CD8-positive, alpha-beta memory T cell (primary cell): Measurements from ENCODE around the gene PXK. TPM values are rescaled to one million over a fixed set of nuclear protein-coding genes. Genes with fewer than 3 reads are reported as not detected.

Source experiments
- CTCF ChIA-PET: fragments of 350-600 bp; sonication (Branson Sonifier 250); formaldehyde crosslinking; loops from one replicate; lab custom pipeline; 2021; ENCODE audit warnings: antibody characterized with exemption; lab: Charles Lee
- POLR2A ChIA-PET: fragments of 350-600 bp; sonication (Branson Sonifier 250); formaldehyde crosslinking; loops from one replicate; lab custom pipeline; 2021; ENCODE audit warnings: antibody characterized with exemption; lab: Charles Lee
- DNase-seq, 5 donors: peaks; one replicate each; pipeline versions ENCODE4 v3.0.0 to v3.0.0-alpha.2; 2020 to 2022; ENCODE audit warnings: mixed read lengths in 1 of 5
- H3K27ac ChIP-seq: one replicate; pipeline ENCODE4 v1.7.0; 2013; ENCODE audit warnings: low read depth, mild to moderate bottlenecking, low read length, moderate library complexity
- H3K27me3 ChIP-seq: 2 replicates; pipeline ENCODE4 v1.7.0; 2013; ENCODE audit warnings: low read length, mild to moderate bottlenecking; ENCODE audit not compliant: insufficient read depth, poor library complexity, severe bottlenecking
- H3K36me3 ChIP-seq: 2 replicates; pipeline ENCODE4 v1.7.0; 2013; ENCODE audit warnings: mild to moderate bottlenecking, low read length, moderate library complexity; ENCODE audit not compliant: insufficient read depth
- H3K4me1 ChIP-seq: 2 replicates; pipeline ENCODE4 v1.7.0; 2013; ENCODE audit warnings: mild to moderate bottlenecking, low read length, moderate library complexity; ENCODE audit not compliant: insufficient read depth
- H3K4me3 ChIP-seq: 2 replicates; pipeline ENCODE4 v1.7.0; 2013; ENCODE audit warnings: mild to moderate bottlenecking, low read length
- H3K9me3 ChIP-seq: 2 replicates; pipeline ENCODE4 v1.7.0; 2013; ENCODE audit warnings: mild to moderate bottlenecking, low read length
- H3K27ac Mint-ChIP-seq, 8 donors: one replicate each; pipeline ENCODE4 v1.8.0; 2020 to 2021; ENCODE audit warnings: mixed read lengths in 8 of 8, mild to moderate bottlenecking in 6 of 8, inconsistent platforms in 3 of 8, moderate library complexity in 3 of 8
- H3K27me3 Mint-ChIP-seq, 2 donors: one replicate each; pipeline ENCODE4 v1.8.0; 2020 to 2021; ENCODE audit warnings: mixed read lengths in 2 of 2, mild to moderate bottlenecking in 1 of 2, moderate library complexity in 1 of 2
- H3K36me3 Mint-ChIP-seq, 3 donors: one replicate each; pipeline ENCODE4 v1.8.0; 2020 to 2021; ENCODE audit warnings: mixed read lengths in 3 of 3, inconsistent platforms in 1 of 3, mild to moderate bottlenecking in 1 of 3
- H3K4me1 Mint-ChIP-seq, 3 donors: one replicate each; pipeline ENCODE4 v1.8.0; 2020 to 2021; ENCODE audit warnings: mixed read lengths in 3 of 3, inconsistent platforms in 1 of 3, mild to moderate bottlenecking in 1 of 3
- H3K4me3 Mint-ChIP-seq, 7 donors: one replicate each; pipeline ENCODE4 v1.8.0; 2020 to 2021; ENCODE audit warnings: mixed read lengths in 7 of 7, mild to moderate bottlenecking in 6 of 7, moderate library complexity in 4 of 7, inconsistent platforms in 2 of 7
- H3K9me3 Mint-ChIP-seq, 5 donors: one replicate each; pipeline ENCODE4 v1.8.0; 2020 to 2022; ENCODE audit warnings: mixed read lengths in 5 of 5, mild to moderate bottlenecking in 3 of 5, moderate library complexity in 2 of 5, inconsistent platforms in 1 of 5
- polyA plus RNA-seq: library from polyadenylated mRNA; unstranded; fragments of 300-500 nt; fragmentation: Illumina TruSeq; gene quantifications from one replicate; pipeline ENCODE4 v1.2.3, GENCODE V29; 2021
- total RNA-seq, 2 experiments: library from RNA; stranded (reverse); gene quantifications; one replicate each; pipeline ENCODE4 v1.2.3, GENCODE V29; 2021

Gene PXK
- total and polyA plus RNA-seq, 3 experiments from 2014 or later: 24.8 to 27.8 (median 27.2) TPM

- Histone ChIP-seq H3K27me3 (no peaks in the 10 kb centered on the region), H3K9me3 (no peaks in the 10 kb centered on the region), H3K27ac (no peak overlapping the region), H3K4me1 (no peaks in the 10 kb centered on the region), H3K4me3 (no peak overlapping the region), H3K36me3 (peaks cover 43% of the 10 kb centered on the region)
- Mint-ChIP-seq H3K4me1 (peaks cover 0 to 4% (median 0%) of the 10 kb centered on the region in 3 donors), H3K27ac (peak overlapping the region in 2 of 8 donors; percentile 30 to 52), H3K9me3 (no peaks in the 10 kb centered on the region), H3K4me3 (no peak overlapping the region), H3K27me3 (no peaks in the 10 kb centered on the region), H3K36me3 (peaks cover 0 to 75% (median 15%) of the 10 kb centered on the region in 3 donors)
- no peak for DNase-seq
- ChIA-PET POLR2A (no interaction called here), CTCF (interaction anchor here (1.2 kb wide), 1 partner anchor 10 kb away, joined by 5 read pairs; no protein-coding TSS in a partner anchor)
These were observed 93.1 kb downstream of the PXK start for GRCh38 chr3:58425782-58426181.

- ChIA-PET CTCF (interaction anchor here (1.5 kb wide), 1 partner anchor 122 kb away, joined by 3 read pairs; the partner anchor contains the start of genes HTD2 and RPP14), POLR2A (no interaction called here)
- Histone ChIP-seq H3K9me3 (no peaks in the 10 kb centered on the region), H3K36me3 (peaks cover 53% of the 10 kb centered on the region), H3K4me1 (peaks cover 8% of the 10 kb centered on the region), H3K27me3 (no peaks in the 10 kb centered on the region), H3K4me3 (no peak overlapping the region), H3K27ac (no peak overlapping the region)
- DNase-seq: no peak
- Mint-ChIP-seq H3K4me3 (no peak overlapping the region), H3K36me3 (peaks cover 0 to 82% (median 16%) of the 10 kb centered on the region in 3 donors), H3K27ac (peak overlapping the region in 1 of 8 donors; percentile 91), H3K9me3 (no peaks in the 10 kb centered on the region), H3K4me1 (peaks cover 10 to 14% (median 13%) of the 10 kb centered on the region in 3 donors), H3K27me3 (no peaks in the 10 kb centered on the region)
These were observed 95.1 kb downstream of the PXK start for GRCh38 chr3:58427661-58428361.

GRCh38 chr3:58429657-58430056, 97.0 kb downstream of the PXK start:
- POLR2A ChIA-PET: no interaction called here
- Mint-ChIP-seq H3K27me3 (no peaks in the 10 kb centered on the region), H3K4me1 (peaks cover 19 to 29% (median 24%) of the 10 kb centered on the region in 3 donors), H3K4me3 (no peak overlapping the region), H3K9me3 (no peaks in the 10 kb centered on the region), H3K27ac (no peak overlapping the region), H3K36me3 (peaks cover 0 to 72% (median 14%) of the 10 kb centered on the region in 3 donors)
- Histone ChIP-seq H3K4me1 (peaks cover 20% of the 10 kb centered on the region), H3K4me3 (no peak overlapping the region), H3K27me3 (no peaks in the 10 kb centered on the region), H3K36me3 (peaks cover 53% of the 10 kb centered on the region), H3K27ac (no peak overlapping the region), H3K9me3 (no peaks in the 10 kb centered on the region)
- CTCF ChIA-PET: interaction anchor here (0.8 to 2.1 kb wide), 4 partner anchors 10 to 109 kb away, joined by 3 to 5 read pairs (median 4); no protein-coding TSS in a partner anchor
- DNase-seq: no peak

- DNase-seq: no peak
- H3K4me3 Mint-ChIP-seq: peak overlapping the region; percentile 91 to 98 (median 93)
- H3K4me1 Mint-ChIP-seq: peaks cover 17 to 33% (median 26%) of the 10 kb centered on the region in 3 donors
- ChIA-PET CTCF (interaction anchor here (0.6 to 2.7 kb wide), 5 partner anchors 10 to 126 kb away, joined by 3 to 11 read pairs (median 5); partner anchors contain the start of genes HTD2, KCTD6 and RPP14), POLR2A (interaction anchor here (1.1 to 1.2 kb wide), 3 partner anchors 12 to 127 kb away, joined by 4 to 12 read pairs (median 4); partner anchors contain the start of genes HTD2 and RPP14)
- peak overlapping the region; percentile 92 to 98 (median 94) for H3K27ac Mint-ChIP-seq
- H3K27me3 Mint-ChIP-seq: peaks cover 0 to 2% of the 10 kb centered on the region in 2 donors
- Histone ChIP-seq H3K27me3 (no peaks in the 10 kb centered on the region), H3K4me1 (peaks cover 20% of the 10 kb centered on the region), H3K9me3 (no peaks in the 10 kb centered on the region), H3K27ac (peak overlapping the region; percentile 82), H3K4me3 (peak overlapping the region; percentile 80), H3K36me3 (peaks cover 37% of the 10 kb centered on the region)
- no peaks in the 10 kb centered on the region for H3K9me3 Mint-ChIP-seq
- peaks cover 0 to 46% (median 6%) of the 10 kb centered on the region in 3 donors for H3K36me3 Mint-ChIP-seq
These were observed 100.2 kb downstream of the PXK start for GRCh38 chr3:58432905-58433304.

- DNase-seq: peak; percentile 83 to 92 (median 88)
- peaks cover 15 to 33% (median 26%) of the 10 kb centered on the region in 3 donors for H3K4me1 Mint-ChIP-seq
- peaks cover 0 to 40% (median 5%) of the 10 kb centered on the region in 3 donors for H3K36me3 Mint-ChIP-seq
These were observed 100.9 kb downstream of the PXK start, which contains the start of gene PDHB for GRCh38 chr3:58433400-58434167. PDHB (minus strand) TSS chr3:58433832; CDS start chr3:58433809, 23 bp downstream.

GRCh38 chr3:58434168-58434504, 101.4 kb downstream of the PXK start:
- Histone ChIP-seq H3K27me3 (no peaks in the 10 kb centered on the region), H3K9me3 (no peaks in the 10 kb centered on the region), H3K36me3 (peaks cover 27% of the 10 kb centered on the region), H3K4me3 (peak overlapping the region; percentile 56), H3K4me1 (peaks cover 20% of the 10 kb centered on the region), H3K27ac (peak overlapping the region; percentile 25)
- DNase-seq: no peak
- CTCF ChIA-PET: interaction anchor here (0.6 to 2.7 kb wide), 8 partner anchors 22 to 127 kb away, joined by 3 to 11 read pairs (median 4); partner anchors contain the start of genes HTD2, KCTD6 and RPP14
- Mint-ChIP-seq H3K4me1 (peaks cover 15 to 33% (median 26%) of the 10 kb centered on the region in 3 donors), H3K27me3 (peaks cover 0 to 2% of the 10 kb centered on the region in 2 donors), H3K36me3 (peaks cover 0 to 34% (median 5%) of the 10 kb centered on the region in 3 donors), H3K27ac (peak overlapping the region; percentile 65 to 97 (median 88)), H3K4me3 (peak overlapping the region; percentile 73 to 98 (median 93)), H3K9me3 (no peaks in the 10 kb centered on the region)
- POLR2A ChIA-PET: interaction anchor here (1.2 kb wide), 1 partner anchor 128 kb away, joined by 12 read pairs; the partner anchor contains the start of genes HTD2 and RPP14

More at GRCh38 chr3:58433400-58434167, 100.9 kb downstream of the PXK start, which contains the start of gene PDHB:
- Mint-ChIP-seq H3K4me3 (peak within 1 kb of the TSS; percentile 91 to 98 (median 93)), H3K9me3 (no peaks in the 10 kb centered on the region), H3K27ac (peak within 1 kb of the TSS; percentile 92 to 98 (median 94)), H3K27me3 (peaks cover 0 to 2% of the 10 kb centered on the region in 2 donors)
- POLR2A ChIA-PET: interaction anchor here (1.1 to 1.2 kb wide), 3 partner anchors 13 to 127 kb away, joined by 4 to 12 read pairs (median 4); partner anchors contain the start of genes HTD2 and RPP14
- CTCF ChIA-PET: interaction anchor here (0.6 to 2.7 kb wide), 11 partner anchors 11 to 127 kb away, joined by 3 to 11 read pairs (median 3); partner anchors contain the start of genes HTD2, KCTD6 and RPP14
- no peaks in the 10 kb centered on the region for H3K27me3 ChIP-seq
- no peaks in the 10 kb centered on the region for H3K9me3 ChIP-seq
- H3K27ac ChIP-seq: peak within 1 kb of the TSS; percentile 82
- peak within 1 kb of the TSS; percentile 80 for H3K4me3 ChIP-seq
- H3K4me1 ChIP-seq: peaks cover 20% of the 10 kb centered on the region
- H3K36me3 ChIP-seq: peaks cover 32% of the 10 kb centered on the region

GRCh38 chr3:58434511-58434910, 101.8 kb downstream of the PXK start:
- ChIA-PET POLR2A (no interaction called here), CTCF (interaction anchor here (0.6 to 2.7 kb wide), 8 partner anchors 22 to 128 kb away, joined by 3 to 11 read pairs (median 4); partner anchors contain the start of genes HTD2, KCTD6 and RPP14)
- Mint-ChIP-seq H3K27ac (peak overlapping the region in 6 of 8 donors; percentile 9 to 97 (median 82)), H3K9me3 (no peaks in the 10 kb centered on the region), H3K36me3 (peaks cover 0 to 30% (median 5%) of the 10 kb centered on the region in 3 donors), H3K4me1 (peaks cover 15 to 33% (median 26%) of the 10 kb centered on the region in 3 donors), H3K4me3 (peak overlapping the region in 6 of 7 donors; percentile 60 to 93 (median 86)), H3K27me3 (peaks cover 0 to 2% of the 10 kb centered on the region in 2 donors)
- H3K9me3 ChIP-seq: no peaks in the 10 kb centered on the region
- no peaks in the 10 kb centered on the region for H3K27me3 ChIP-seq
- no peak overlapping the region for H3K27ac ChIP-seq
- no peak for DNase-seq
- no peak overlapping the region for H3K4me3 ChIP-seq
- peaks cover 23% of the 10 kb centered on the region for H3K36me3 ChIP-seq
- H3K4me1 ChIP-seq: peaks cover 20% of the 10 kb centered on the region
